ENCODE results near the gene INPP5B. TPM values are rescaled to one million over a fixed set of nuclear protein-coding genes. Genes with fewer than 3 reads are reported as not detected.
"Not testable (repeated sequence)": the region's sequence is repeated elsewhere in the genome, so short reads cannot be mapped to it uniquely, and the experiment has no call there.

INPP5B gene
- total and polyA plus RNA-seq, 2 experiments from 2014 or later: 10.0 to 34.3 TPM

- H3K27ac ChIP-seq: no peak overlapping the region
- H3K4me2 ChIP-seq (ENCODE audit: unreplicated experiment): no peak overlapping the region
- no peaks in the 10 kb centered on the region for H3K9me2 ChIP-seq (ENCODE audit: insufficient read depth)
- 95 to 97% methylated on average over 8 of the region's 8 CpGs for WGBS, 2 experiments (ENCODE audit: low coverage in 1 of 2, low lambda C conversion rate in 2 of 2, missing lambda C conversion rate in 2 of 2)
- H3K79me2 ChIP-seq (ENCODE audit: insufficient read depth): peaks cover 11% of the 10 kb centered on the region; the same call in 1 of the 2 replicates
- peaks cover 12% of the 10 kb centered on the region; the same call in 1 of the 2 replicates for H3K36me3 ChIP-seq (ENCODE audit: low read depth)
- no peak overlapping the region for H2AFZ ChIP-seq
- TF ChIP-seq EZH2 (IDR thresholded peaks at IDR 0.05; ENCODE audit: insufficient read depth, poor library complexity, severe bottlenecking): no peak
- in situ Hi-C loops (cut with MboI): no loop called here
- H3K27me3 ChIP-seq (replicated peaks; ENCODE audit: insufficient read depth): no peaks in the 10 kb centered on the region
- no peaks in the 10 kb centered on the region for H3K9me3 ChIP-seq (ENCODE audit: low read depth)
- no peaks in the 10 kb centered on the region for H4K20me1 ChIP-seq (ENCODE audit: insufficient read depth)
- H3K9ac ChIP-seq: no peak overlapping the region
- no peaks in the 10 kb centered on the region for H3K4me1 ChIP-seq (ENCODE audit: insufficient read depth)
- no peak overlapping the region for H3K4me3 ChIP-seq
- H3F3A ChIP-seq (ENCODE audit: insufficient read depth): peaks cover 9% of the 10 kb centered on the region; the same call in 1 of the 2 replicates
- DNase-seq: no peak
Observed at GRCh38 chr1:37901191-37901892, 45.5 kb downstream of the INPP5B start.

GRCh38 chr1:37897563-37897962 lies 49.3 kb downstream of the INPP5B start:
- H3K79me2 ChIP-seq (ENCODE audit: insufficient read depth); in situ Hi-C loops (cut with MboI); H3K9ac ChIP-seq; H3K9me3 ChIP-seq (ENCODE audit: low read depth); H3K4me2 ChIP-seq (ENCODE audit: unreplicated experiment); H3K36me3 ChIP-seq (ENCODE audit: low read depth); H3K4me1 ChIP-seq (ENCODE audit: insufficient read depth); DNase-seq; H3K27ac ChIP-seq; H3K9me2 ChIP-seq (ENCODE audit: insufficient read depth); H3K27me3 ChIP-seq (replicated peaks; ENCODE audit: insufficient read depth); H2AFZ ChIP-seq; H4K20me1 ChIP-seq (ENCODE audit: insufficient read depth); H3K4me3 ChIP-seq: not testable (repeated sequence)
- peaks cover 13% of the 10 kb centered on the region for H3F3A ChIP-seq (ENCODE audit: insufficient read depth)
- WGBS, 2 experiments (ENCODE audit: low coverage in 1 of 2, low lambda C conversion rate in 2 of 2, missing lambda C conversion rate in 2 of 2): 98 to 100% methylated on average over 3 of the region's 3 CpGs

- Histone ChIP-seq H3K9ac (no peak overlapping the region), H3K27me3 (replicated peaks; ENCODE audit: insufficient read depth) (no peaks in the 10 kb centered on the region), H3K4me1 (ENCODE audit: insufficient read depth) (peaks cover 9% of the 10 kb centered on the region), H3K36me3 (ENCODE audit: low read depth) (peaks cover 21% of the 10 kb centered on the region), H3F3A (ENCODE audit: insufficient read depth) (peaks cover 25% of the 10 kb centered on the region), H3K4me3 (no peak overlapping the region), H2AFZ (no peak overlapping the region), H3K79me2 (ENCODE audit: insufficient read depth) (no peaks in the 10 kb centered on the region), H3K4me2 (ENCODE audit: unreplicated experiment) (no peak overlapping the region), H3K9me3 (ENCODE audit: low read depth) (no peaks in the 10 kb centered on the region), H3K27ac (no peak overlapping the region), H3K9me2 (ENCODE audit: insufficient read depth) (no peaks in the 10 kb centered on the region), H4K20me1 (ENCODE audit: insufficient read depth) (no peaks in the 10 kb centered on the region)
- DNase-seq: no peak
- in situ Hi-C loops (cut with MboI): no loop called here
- TF ChIP-seq EZH2phosphoT487 (IDR thresholded peaks at IDR 0.05; ENCODE audit: insufficient read depth, low read depth) (no peak), EZH2 (IDR thresholded peaks at IDR 0.05; ENCODE audit: insufficient read depth, poor library complexity, severe bottlenecking) (no peak)
- WGBS, 2 experiments (ENCODE audit: low coverage in 1 of 2, low lambda C conversion rate in 2 of 2, missing lambda C conversion rate in 2 of 2): 98 to 100% methylated on average over 2 of the region's 2 CpGs
Observed at GRCh38 chr1:37893673-37894072, 53.2 kb downstream of the INPP5B start.

DNA sequence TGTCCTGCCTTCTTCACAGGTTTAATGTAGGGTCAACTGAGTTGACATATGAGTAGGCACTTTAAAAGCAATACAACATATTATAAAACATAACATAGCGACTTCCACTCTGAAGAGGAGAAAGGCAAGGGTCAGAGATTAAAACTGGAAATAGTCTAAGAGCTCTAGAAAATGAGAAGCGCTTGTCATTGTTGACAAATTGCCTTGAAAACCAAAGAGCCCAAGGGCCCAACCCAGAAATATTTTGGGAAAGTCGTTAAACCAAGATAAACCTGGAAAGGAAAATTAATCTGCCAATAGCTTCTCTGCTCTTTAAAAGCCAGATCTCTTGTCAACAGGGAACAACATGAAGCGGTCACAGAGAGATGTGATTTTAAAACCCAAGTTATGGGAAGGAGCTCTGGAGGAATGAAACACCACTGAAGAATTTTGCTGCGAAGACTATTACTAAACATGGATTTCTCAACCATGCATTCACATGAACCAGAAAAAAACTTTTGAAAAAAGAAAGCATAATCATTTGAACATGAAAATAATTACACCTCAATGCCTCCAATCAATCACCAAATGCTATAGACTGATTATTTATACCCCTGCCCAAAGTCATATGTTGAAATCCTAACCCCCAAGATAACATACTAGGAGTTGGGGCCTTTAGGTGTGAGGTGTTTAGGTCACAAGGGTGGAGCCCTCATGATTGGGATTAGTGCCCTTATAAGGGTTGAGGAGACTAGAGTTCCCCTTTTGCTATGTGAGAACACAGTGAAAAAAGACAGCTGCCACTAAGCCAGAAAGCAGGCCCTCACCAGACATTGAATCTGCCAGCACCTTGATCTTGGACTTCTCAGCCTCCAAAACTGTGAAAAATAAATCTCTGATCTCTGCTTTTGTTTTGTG lies 54.5 kb downstream of the INPP5B start:
- Histone ChIP-seq H3K9me3 (ENCODE audit: low read depth) (no peaks in the 10 kb centered on the region), H3K36me3 (ENCODE audit: low read depth) (peaks cover 32% of the 10 kb centered on the region), H3F3A (ENCODE audit: insufficient read depth) (peaks cover 25% of the 10 kb centered on the region), H3K9ac (no peak overlapping the region), H3K27ac (peak overlapping the region; percentile 61), H3K4me2 (ENCODE audit: unreplicated experiment) (no peak overlapping the region), H3K4me1 (ENCODE audit: insufficient read depth) (peaks cover 9% of the 10 kb centered on the region), H4K20me1 (ENCODE audit: insufficient read depth) (no peaks in the 10 kb centered on the region), H2AFZ (no peak overlapping the region), H3K4me3 (no peak overlapping the region), H3K79me2 (ENCODE audit: insufficient read depth) (no peaks in the 10 kb centered on the region), H3K9me2 (ENCODE audit: insufficient read depth) (no peaks in the 10 kb centered on the region), H3K27me3 (replicated peaks; ENCODE audit: insufficient read depth) (no peaks in the 10 kb centered on the region)
- no peak for TF ChIP-seq EZH2phosphoT487 (IDR thresholded peaks at IDR 0.05; ENCODE audit: insufficient read depth, low read depth)
- TF ChIP-seq EZH2 (IDR thresholded peaks at IDR 0.05; ENCODE audit: insufficient read depth, poor library complexity, severe bottlenecking): no peak
- in situ Hi-C loops (cut with MboI): no loop called here
- WGBS, 2 experiments (ENCODE audit: low coverage in 1 of 2, low lambda C conversion rate in 2 of 2, missing lambda C conversion rate in 2 of 2): 70 to 75% methylated on average over 5 of the region's 5 CpGs
- peak; percentile 72 for DNase-seq

Data from GM23248 (cell line).